HG02870 (cell line): ENCODE measurements around the gene EFHD1.
"Not testable (repeated sequence)": the region's sequence is repeated elsewhere in the genome, so short reads cannot be mapped to it uniquely, and the experiment has no call there.

Experiments used
- ATAC-seq: cut with Tn5 transposase; IDR thresholded peaks from one replicate; pipeline ENCODE4 v1.9.1; 2021; ENCODE audit warnings: mild to moderate bottlenecking, moderate library complexity; ENCODE audit not compliant: unreplicated experiment

The EFHD1 gene

GRCh38 chr2:232615339-232615738, 18.1 kb upstream of the EFHD1 start:
- ATAC-seq, result no peak

- no peak for ATAC-seq
Measured at GRCh38 chr2:232621186-232621585, 12.2 kb upstream of the EFHD1 start.

- no peak for ATAC-seq
Measured at GRCh38 chr2:232622563-232622962, 10.8 kb upstream of the EFHD1 start.

- no peak for ATAC-seq
Measured at GRCh38 chr2:232623768-232624765, 9.3 kb upstream of the EFHD1 start.

- no peak for ATAC-seq
Measured at GRCh38 chr2:232626584-232626983, 6.8 kb upstream of the EFHD1 start.

DNA sequence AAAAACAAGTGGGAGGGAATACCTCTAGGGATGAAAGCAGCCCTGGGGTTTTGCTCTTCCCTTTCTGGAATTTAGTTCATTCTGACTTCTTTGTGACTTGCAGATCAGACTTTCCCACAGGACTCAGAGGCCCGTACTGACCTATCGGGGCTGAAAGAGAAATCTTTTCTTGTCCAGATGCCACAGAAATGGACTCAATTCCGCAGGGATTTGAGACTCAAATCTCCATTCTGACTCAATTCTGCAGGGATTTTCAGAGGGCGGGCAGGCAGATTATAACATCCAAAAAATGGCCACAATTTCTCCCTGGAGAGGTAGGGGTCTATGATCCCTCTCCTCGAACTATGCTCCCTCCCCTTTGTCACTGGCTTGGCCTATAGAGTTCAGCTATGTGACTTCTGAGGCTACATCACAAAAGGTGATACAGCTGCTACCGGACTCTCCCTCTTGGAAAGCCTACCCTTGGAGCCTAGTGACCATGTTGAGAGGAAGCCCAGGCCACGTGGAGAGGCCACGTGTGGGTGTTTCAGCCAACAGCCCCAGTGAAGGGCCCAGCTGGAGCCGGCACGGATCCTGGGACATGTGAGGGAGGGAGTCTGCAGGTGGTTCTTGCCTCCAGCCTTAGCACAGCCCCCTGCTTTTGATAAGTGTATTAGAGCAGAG, 4.8 kb upstream of the EFHD1 start:
- no peak for ATAC-seq

- no peak for ATAC-seq
Measured at GRCh38 chr2:232629129-232629475, 4.3 kb upstream of the EFHD1 start.

- no peak for ATAC-seq
Measured at GRCh38 chr2:232632229-232632903, 1.0 kb upstream of the EFHD1 start.

DNA sequence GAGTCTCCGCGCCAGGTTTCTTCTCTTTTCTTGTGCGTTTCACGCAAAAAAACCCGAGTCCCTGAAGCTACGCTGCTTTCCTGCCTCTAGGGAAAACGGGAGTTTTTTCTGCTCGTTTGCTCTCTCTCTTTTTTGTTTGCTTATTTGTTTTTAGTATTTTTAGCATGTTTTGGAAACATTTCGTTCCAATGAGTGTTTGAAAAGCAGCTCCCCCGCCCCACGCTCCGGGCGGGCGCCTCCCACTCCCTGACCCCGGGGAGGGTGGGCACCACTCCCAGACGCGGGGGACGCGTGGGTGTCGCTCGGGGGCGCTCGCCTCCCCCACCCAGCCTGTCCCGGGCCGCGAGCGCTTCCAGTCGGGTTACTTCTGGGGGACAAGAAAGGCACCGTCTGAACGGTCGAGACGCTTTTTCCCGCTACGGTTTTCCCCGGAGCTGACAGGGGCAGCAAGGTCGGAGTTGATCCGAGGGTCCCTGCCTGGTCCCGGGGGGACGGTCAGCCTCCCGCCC, 446 bp upstream of the EFHD1 start:
- ATAC-seq, result no peak

GRCh38 chr2:232634206-232635150, 1.1 kb downstream of the EFHD1 start:
- ATAC-seq, result no peak

- not testable (repeated sequence) for ATAC-seq
Measured at GRCh38 chr2:232635376-232635775, 2.0 kb downstream of the EFHD1 start.

DNA sequence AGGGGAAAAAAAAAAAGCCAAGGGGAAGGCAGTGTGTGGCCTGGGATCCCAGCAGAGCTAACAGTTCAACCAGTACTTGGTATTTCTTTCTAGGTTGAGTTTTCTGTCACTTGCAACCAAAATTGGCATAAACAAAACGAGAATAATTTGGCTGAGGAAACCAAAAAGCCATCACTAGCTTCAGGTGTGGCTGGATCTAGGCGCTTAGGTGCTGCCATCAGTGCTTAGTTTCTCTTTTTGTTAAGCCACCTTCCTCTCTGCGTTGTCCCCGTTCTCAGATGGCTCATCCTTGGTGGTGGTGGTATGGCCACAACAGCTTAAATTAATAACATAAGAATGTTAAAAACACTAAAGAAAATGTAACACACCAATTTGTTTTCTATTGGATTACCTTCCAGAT, 2.4 kb downstream of the EFHD1 start:
- no peak for ATAC-seq

- ATAC-seq, result no peak
Measured at GRCh38 chr2:232636788-232637420, 3.5 kb downstream of the EFHD1 start.

GRCh38 chr2:232637866-232638583, 4.6 kb downstream of the EFHD1 start:
- no peak for ATAC-seq

- no peak for ATAC-seq
Measured at GRCh38 chr2:232641153-232641848, 7.9 kb downstream of the EFHD1 start.

- no peak for ATAC-seq
Measured at GRCh38 chr2:232643147-232643425, 9.7 kb downstream of the EFHD1 start.

- ATAC-seq, result no peak
Measured at GRCh38 chr2:232643813-232644347, 10.5 kb downstream of the EFHD1 start.

DNA sequence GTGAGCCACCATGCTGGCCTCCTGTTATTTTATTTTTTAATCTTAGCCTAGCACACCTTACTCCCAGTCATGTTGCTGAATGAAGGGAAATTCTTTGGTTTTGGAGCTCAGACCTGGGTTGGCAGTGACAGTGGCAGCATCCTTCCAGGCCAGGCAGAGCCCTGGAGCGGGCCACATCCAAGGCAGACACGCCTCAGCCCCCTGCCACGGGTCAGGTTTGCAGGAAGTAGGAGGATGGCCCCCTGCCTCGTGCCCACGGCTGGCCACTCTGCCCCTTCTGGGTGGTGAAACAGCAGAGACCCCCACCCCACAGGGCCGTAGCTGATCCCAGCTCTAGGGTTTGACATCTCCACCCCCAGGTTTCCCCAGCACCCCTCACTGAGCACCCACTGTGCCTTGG, 11.7 kb downstream of the EFHD1 start:
- ATAC-seq, result no peak

DNA sequence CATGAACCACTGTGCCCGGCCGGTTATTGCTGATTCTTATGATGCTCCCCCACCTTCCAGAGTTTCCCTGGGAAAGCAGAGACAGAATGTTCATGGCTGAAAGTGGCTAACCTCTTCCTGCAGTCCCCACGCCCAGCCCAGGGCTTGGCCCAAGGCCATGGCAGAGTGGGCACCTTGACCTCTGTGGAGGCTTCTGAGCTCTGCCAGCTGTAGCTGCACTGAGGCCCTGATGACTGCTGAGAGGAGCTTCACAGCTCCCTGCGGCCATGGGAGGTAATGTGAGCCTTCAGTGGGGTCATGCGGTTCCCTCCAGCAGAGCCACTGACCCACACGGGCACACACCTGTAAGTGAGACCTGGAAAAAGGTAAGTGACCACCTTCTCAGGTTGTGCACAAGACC, 13.3 kb downstream of the EFHD1 start:
- no peak for ATAC-seq
